Right kidney (tissue), 1 donor: ENCODE data around the gene MAD1L1.

Source experiments
- DNase-seq: peaks from one replicate; pipeline ENCODE4 v3.0.0-alpha.2; 2016

Gene MAD1L1

GRCh38 chr7:1859266-1860035, 373.3 kb downstream of the MAD1L1 start:
- DNase-seq, result no peak

GRCh38 chr7:1858435-1859265, 374.1 kb downstream of the MAD1L1 start:
- no peak for DNase-seq

GRCh38 chr7:1857487-1858421, 375.0 kb downstream of the MAD1L1 start:
- no peak for DNase-seq

- no peak for DNase-seq
These were observed 375.8 kb downstream of the MAD1L1 start for GRCh38 chr7:1856888-1857441.

GRCh38 chr7:1856161-1856887, 376.4 kb downstream of the MAD1L1 start:
- DNase-seq, result no peak

- no peak for DNase-seq
These were observed 377.0 kb downstream of the MAD1L1 start for GRCh38 chr7:1855725-1856160.

- peak; percentile 6 for DNase-seq
These were observed 377.6 kb downstream of the MAD1L1 start for GRCh38 chr7:1854866-1855724.

- DNase-seq, result peak; percentile 4
These were observed 378.5 kb downstream of the MAD1L1 start for GRCh38 chr7:1853986-1854865.

GRCh38 chr7:1853431-1853985, 379.2 kb downstream of the MAD1L1 start:
- DNase-seq, result peak; percentile 61

GRCh38 chr7:1852517-1853430, 380.0 kb downstream of the MAD1L1 start:
- DNase-seq, result peak; percentile 17

- DNase-seq, result no peak
These were observed 380.8 kb downstream of the MAD1L1 start for GRCh38 chr7:1851721-1852516.

GRCh38 chr7:1850976-1851571, 381.7 kb downstream of the MAD1L1 start:
- no peak for DNase-seq

- DNase-seq, result no peak
These were observed 382.4 kb downstream of the MAD1L1 start for GRCh38 chr7:1850111-1850975.

GRCh38 chr7:1849351-1850041, 383.2 kb downstream of the MAD1L1 start:
- DNase-seq, result no peak

GRCh38 chr7:1848911-1849311, 383.8 kb downstream of the MAD1L1 start:
- DNase-seq, result no peak
